ENCODE measurements around the gene NEIL3. TPM values are rescaled to one million over a fixed set of nuclear protein-coding genes. Genes with fewer than 3 reads are reported as not detected.

The NEIL3 gene
- total RNA-seq, 1 experiment from 2014 or later: 10.2 TPM

DNA sequence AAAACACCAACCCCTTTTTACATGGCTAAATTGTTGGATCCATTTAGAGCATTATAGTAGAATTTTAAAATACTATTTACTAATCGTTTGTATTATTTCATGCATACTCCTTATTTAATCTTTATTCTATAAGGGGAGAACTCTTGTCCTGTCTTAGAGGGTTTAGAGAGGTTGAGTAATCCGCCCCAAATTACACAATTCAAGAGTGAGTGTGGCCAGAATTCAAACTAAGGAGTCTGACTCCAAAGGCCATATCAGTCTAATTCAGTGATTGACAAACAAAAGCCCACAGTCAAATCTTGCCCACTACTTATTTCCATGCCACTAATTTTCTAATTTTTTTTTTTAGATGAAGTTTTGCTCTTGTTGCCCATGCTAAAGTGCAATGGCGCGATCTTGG is 33.7 kb upstream of the NEIL3 start:
- H3K4me1 ChIP-seq (ENCODE audit: insufficient read depth, low read length): no peaks in the 10 kb centered on the region
- DNase-seq (no peak), ATAC-seq (no peak)
- H3K9ac ChIP-seq (ENCODE audit: low read length): no peak overlapping the region
- H3K4me2 ChIP-seq (ENCODE audit: low read length): no peak overlapping the region
- BruUV-seq (replicated peaks): no TSS peak
- no peaks in the 10 kb centered on the region for H4K20me1 ChIP-seq (ENCODE audit: low read length)
- no peak overlapping the region for H3K4me3 ChIP-seq (ENCODE audit: low read length)
- POLR2A ChIA-PET (ENCODE audit: unreplicated experiment): interaction anchor here (0.5 kb wide), 1 partner anchor 465 kb away, joined by 3 read pairs; no protein-coding TSS in a partner anchor
- CTCF ChIA-PET: no interaction called here
- no peaks in the 10 kb centered on the region for H3K36me3 ChIP-seq (ENCODE audit: low read depth, low read length)
- intact Hi-C loops (cut with micrococcal nuclease): no loop called here
- H2AFZ ChIP-seq (ENCODE audit: low read length): no peak overlapping the region
- no peaks in the 10 kb centered on the region for H3K79me2 ChIP-seq (ENCODE audit: low read length)
- H3K9me3 ChIP-seq (ENCODE audit: low read length): no peaks in the 10 kb centered on the region
- H3F3A ChIP-seq (ENCODE audit: low read length, unreplicated experiment): no peaks in the 10 kb centered on the region
- TF ChIP-seq, protein P1, sequence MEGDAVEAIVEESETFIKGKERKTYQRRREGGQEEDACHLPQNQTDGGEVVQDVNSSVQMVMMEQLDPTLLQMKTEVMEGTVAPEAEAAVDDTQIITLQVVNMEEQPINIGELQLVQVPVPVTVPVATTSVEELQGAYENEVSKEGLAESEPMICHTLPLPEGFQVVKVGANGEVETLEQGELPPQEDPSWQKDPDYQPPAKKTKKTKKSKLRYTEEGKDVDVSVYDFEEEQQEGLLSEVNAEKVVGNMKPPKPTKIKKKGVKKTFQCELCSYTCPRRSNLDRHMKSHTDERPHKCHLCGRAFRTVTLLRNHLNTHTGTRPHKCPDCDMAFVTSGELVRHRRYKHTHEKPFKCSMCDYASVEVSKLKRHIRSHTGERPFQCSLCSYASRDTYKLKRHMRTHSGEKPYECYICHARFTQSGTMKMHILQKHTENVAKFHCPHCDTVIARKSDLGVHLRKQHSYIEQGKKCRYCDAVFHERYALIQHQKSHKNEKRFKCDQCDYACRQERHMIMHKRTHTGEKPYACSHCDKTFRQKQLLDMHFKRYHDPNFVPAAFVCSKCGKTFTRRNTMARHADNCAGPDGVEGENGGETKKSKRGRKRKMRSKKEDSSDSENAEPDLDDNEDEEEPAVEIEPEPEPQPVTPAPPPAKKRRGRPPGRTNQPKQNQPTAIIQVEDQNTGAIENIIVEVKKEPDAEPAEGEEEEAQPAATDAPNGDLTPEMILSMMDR (conservative IDR thresholded peaks at IDR 0.05; ENCODE audit: low read depth, low read length): no peak
- TF ChIP-seq EZH2 (IDR thresholded peaks at IDR 0.05; ENCODE audit: low read length, unreplicated experiment): no peak
- no peak for TF ChIP-seq EZH2phosphoT487 (IDR thresholded peaks at IDR 0.05; ENCODE audit: borderline replicate concordance, low read length)
- no peaks in the 10 kb centered on the region for H3K9me2 ChIP-seq (replicated peaks; ENCODE audit: low read length)
- no peaks in the 10 kb centered on the region for H3K27me3 ChIP-seq (ENCODE audit: low read length)
- H3K27ac ChIP-seq (ENCODE audit: low read length): no peak overlapping the region

DNA sequence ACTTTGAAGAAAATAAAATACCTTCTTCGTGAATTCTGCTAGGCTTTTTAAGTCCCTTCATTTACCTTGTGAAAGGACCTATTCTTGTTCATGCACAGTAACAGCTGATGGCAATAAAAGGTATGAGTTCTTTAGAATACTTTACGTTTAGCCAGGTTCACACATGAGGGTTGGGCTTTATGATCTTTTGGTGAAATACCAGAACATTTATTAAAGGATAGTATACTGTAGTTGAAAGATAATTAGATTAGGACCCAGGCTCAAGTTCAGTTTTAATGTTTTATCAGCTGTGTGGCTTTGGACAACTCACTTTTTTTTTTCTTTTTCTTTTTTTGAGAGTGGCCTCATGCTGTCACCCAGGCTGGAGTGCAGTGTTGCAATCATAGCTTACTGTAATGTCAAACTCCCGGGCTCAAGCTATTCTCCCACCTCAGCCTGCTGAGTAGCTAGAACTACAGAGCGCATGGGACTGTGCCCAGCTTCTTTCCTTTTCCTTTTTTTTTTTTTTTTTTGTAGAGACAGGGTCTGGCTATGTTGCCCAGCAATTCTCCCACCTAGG is 28.2 kb upstream of the NEIL3 start:
- BruUV-seq (replicated peaks): no TSS peak
- Histone ChIP-seq H3F3A (ENCODE audit: low read length, unreplicated experiment) (no peaks in the 10 kb centered on the region), H3K9me3 (ENCODE audit: low read length) (no peaks in the 10 kb centered on the region), H4K20me1 (ENCODE audit: low read length) (no peaks in the 10 kb centered on the region), H2AFZ (ENCODE audit: low read length) (no peak overlapping the region), H3K9ac (ENCODE audit: low read length) (no peak overlapping the region), H3K27ac (ENCODE audit: low read length) (no peak overlapping the region), H3K4me2 (ENCODE audit: low read length) (no peak overlapping the region), H3K27me3 (ENCODE audit: low read length) (no peaks in the 10 kb centered on the region), H3K79me2 (ENCODE audit: low read length) (no peaks in the 10 kb centered on the region), H3K36me3 (ENCODE audit: low read depth, low read length) (no peaks in the 10 kb centered on the region), H3K9me2 (replicated peaks; ENCODE audit: low read length) (no peaks in the 10 kb centered on the region), H3K4me1 (ENCODE audit: insufficient read depth, low read length) (no peaks in the 10 kb centered on the region), H3K4me3 (ENCODE audit: low read length) (no peak overlapping the region)
- no peak for TF ChIP-seq EZH2phosphoT487 (IDR thresholded peaks at IDR 0.05; ENCODE audit: borderline replicate concordance, low read length)
- TF ChIP-seq, protein P1 (conservative IDR thresholded peaks at IDR 0.05; ENCODE audit: low read depth, low read length): no peak
- no peak for TF ChIP-seq EZH2 (IDR thresholded peaks at IDR 0.05; ENCODE audit: low read length, unreplicated experiment)
- ChIA-PET POLR2A (ENCODE audit: unreplicated experiment) (no interaction called here), CTCF (no interaction called here)
- intact Hi-C loops (cut with micrococcal nuclease): no loop called here
- ATAC-seq (no peak), DNase-seq (no peak)

DNA sequence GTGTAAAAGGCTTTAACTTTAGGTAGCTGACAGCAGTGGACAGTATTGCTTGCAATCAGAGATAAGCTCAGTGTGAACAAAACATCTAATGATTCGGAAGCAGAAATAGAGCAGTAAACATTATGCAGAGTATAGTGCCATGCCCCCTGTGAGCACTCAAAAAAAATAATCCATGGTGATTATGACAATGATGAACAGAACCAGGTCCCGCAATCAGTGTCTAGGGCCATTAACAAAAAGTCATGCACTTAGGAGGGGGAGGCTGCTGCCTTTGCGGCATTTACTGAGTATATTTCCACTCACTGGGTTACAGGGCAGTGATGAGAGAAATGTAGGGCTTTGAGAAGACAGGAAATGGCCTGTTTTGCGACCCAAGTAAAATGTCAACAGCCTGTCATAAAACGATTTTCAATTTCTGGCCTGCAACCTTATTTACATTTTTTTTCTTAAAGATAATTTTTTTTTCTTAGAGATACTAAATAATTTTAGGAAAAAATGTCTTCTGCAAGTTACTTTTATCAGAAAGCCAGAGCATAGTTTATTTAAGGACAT is 27.3 kb upstream of the NEIL3 start:
- Histone ChIP-seq H3K79me2 (ENCODE audit: low read length) (no peaks in the 10 kb centered on the region), H3K27ac (ENCODE audit: low read length) (no peak overlapping the region), H3K4me2 (ENCODE audit: low read length) (no peak overlapping the region), H3K9me2 (replicated peaks; ENCODE audit: low read length) (no peaks in the 10 kb centered on the region), H3K9me3 (ENCODE audit: low read length) (no peaks in the 10 kb centered on the region), H3K4me1 (ENCODE audit: insufficient read depth, low read length) (no peaks in the 10 kb centered on the region), H3K27me3 (ENCODE audit: low read length) (no peaks in the 10 kb centered on the region), H3K9ac (ENCODE audit: low read length) (no peak overlapping the region), H3K4me3 (ENCODE audit: low read length) (no peak overlapping the region), H3K36me3 (ENCODE audit: low read depth, low read length) (no peaks in the 10 kb centered on the region), H3F3A (ENCODE audit: low read length, unreplicated experiment) (no peaks in the 10 kb centered on the region), H4K20me1 (ENCODE audit: low read length) (no peaks in the 10 kb centered on the region), H2AFZ (ENCODE audit: low read length) (no peak overlapping the region)
- intact Hi-C loops (cut with micrococcal nuclease): no loop called here
- ChIA-PET CTCF (no interaction called here), POLR2A (ENCODE audit: unreplicated experiment) (no interaction called here)
- TF ChIP-seq EZH2phosphoT487 (IDR thresholded peaks at IDR 0.05; ENCODE audit: borderline replicate concordance, low read length) (no peak), EZH2 (IDR thresholded peaks at IDR 0.05; ENCODE audit: low read length, unreplicated experiment) (no peak)
- TF ChIP-seq, protein P1 (conservative IDR thresholded peaks at IDR 0.05; ENCODE audit: low read depth, low read length): no peak
- BruUV-seq (replicated peaks): no TSS peak
- ATAC-seq: no peak
- DNase-seq: no peak
